Measurements from ENCODE around the gene MAZ. TPM values are rescaled to one million over a fixed set of nuclear protein-coding genes. Genes with fewer than 3 reads are reported as not detected.
A peak's percentile ranks its signal among the peaks of the same experiment; 100 is the strongest.

The MAZ gene
- total and polyA plus RNA-seq, 2 of the 13 experiments (the other 11 are each of a cell fraction or from before 2014, with no cell fraction given), result 203 to 277 TPM

DNA sequence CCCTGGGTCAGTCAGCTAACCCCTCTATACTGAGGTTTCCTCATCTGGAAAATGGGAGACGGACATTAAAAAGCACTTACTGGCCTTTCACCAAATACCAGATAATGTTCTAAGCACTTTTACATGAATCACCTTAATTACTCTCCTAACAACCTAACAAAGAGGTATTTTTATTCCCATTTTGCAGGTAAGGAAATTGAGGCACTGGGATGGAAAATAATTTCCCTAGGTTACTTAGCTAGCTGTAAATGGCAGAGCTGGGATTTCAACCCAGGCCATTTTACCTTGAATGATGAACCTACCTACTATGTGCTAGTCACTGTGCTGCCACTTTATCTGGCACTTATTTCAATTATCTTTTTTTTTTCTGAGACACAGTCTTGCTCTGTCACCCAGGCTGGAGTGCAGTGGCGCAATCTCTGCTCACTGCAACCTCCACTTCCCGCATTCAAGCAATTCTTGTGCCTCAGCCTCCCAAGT, 12.1 kb upstream of the MAZ start (continued):
- TF ChIP-seq ZNF709 (CRISPR knock-in tag; IDR thresholded peaks at IDR 0.05) (no peak), ZNF225 (CRISPR knock-in tag; IDR thresholded peaks at IDR 0.05) (no peak)
- TF ChIP-seq, protein P1, sequence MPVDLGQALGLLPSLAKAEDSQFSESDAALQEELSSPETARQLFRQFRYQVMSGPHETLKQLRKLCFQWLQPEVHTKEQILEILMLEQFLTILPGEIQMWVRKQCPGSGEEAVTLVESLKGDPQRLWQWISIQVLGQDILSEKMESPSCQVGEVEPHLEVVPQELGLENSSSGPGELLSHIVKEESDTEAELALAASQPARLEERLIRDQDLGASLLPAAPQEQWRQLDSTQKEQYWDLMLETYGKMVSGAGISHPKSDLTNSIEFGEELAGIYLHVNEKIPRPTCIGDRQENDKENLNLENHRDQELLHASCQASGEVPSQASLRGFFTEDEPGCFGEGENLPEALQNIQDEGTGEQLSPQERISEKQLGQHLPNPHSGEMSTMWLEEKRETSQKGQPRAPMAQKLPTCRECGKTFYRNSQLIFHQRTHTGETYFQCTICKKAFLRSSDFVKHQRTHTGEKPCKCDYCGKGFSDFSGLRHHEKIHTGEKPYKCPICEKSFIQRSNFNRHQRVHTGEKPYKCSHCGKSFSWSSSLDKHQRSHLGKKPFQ (CRISPR knock-in tag; IDR thresholded peaks at IDR 0.05; ENCODE audit: insufficient replicate concordance), result no peak
- TF ChIP-seq, protein P2, sequence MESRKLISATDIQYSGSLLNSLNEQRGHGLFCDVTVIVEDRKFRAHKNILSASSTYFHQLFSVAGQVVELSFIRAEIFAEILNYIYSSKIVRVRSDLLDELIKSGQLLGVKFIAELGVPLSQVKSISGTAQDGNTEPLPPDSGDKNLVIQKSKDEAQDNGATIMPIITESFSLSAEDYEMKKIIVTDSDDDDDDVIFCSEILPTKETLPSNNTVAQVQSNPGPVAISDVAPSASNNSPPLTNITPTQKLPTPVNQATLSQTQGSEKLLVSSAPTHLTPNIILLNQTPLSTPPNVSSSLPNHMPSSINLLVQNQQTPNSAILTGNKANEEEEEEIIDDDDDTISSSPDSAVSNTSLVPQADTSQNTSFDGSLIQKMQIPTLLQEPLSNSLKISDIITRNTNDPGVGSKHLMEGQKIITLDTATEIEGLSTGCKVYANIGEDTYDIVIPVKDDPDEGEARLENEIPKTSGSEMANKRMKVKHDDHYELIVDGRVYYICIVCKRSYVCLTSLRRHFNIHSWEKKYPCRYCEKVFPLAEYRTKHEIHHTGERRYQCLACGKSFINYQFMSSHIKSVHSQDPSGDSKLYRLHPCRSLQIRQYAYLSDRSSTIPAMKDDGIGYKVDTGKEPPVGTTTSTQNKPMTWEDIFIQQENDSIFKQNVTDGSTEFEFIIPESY (CRISPR knock-in tag; IDR thresholded peaks at IDR 0.05), result 0 out of 2 replicates have a peak, but pooled peaks have one; percentile 6
- TF ChIP-seq, protein P3, sequence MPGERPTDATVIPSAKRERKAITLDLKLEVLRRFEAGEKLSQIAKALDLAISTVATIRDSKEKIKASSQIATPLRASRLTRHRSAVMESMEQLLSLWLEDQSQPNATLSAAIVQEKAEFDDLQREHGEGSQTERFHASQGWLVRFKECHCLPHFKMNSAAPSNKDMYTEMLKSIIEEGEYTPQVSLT (CRISPR knock-in tag; IDR thresholded peaks at IDR 0.05; ENCODE audit: borderline replicate concordance, low read depth), result no peak

DNA sequence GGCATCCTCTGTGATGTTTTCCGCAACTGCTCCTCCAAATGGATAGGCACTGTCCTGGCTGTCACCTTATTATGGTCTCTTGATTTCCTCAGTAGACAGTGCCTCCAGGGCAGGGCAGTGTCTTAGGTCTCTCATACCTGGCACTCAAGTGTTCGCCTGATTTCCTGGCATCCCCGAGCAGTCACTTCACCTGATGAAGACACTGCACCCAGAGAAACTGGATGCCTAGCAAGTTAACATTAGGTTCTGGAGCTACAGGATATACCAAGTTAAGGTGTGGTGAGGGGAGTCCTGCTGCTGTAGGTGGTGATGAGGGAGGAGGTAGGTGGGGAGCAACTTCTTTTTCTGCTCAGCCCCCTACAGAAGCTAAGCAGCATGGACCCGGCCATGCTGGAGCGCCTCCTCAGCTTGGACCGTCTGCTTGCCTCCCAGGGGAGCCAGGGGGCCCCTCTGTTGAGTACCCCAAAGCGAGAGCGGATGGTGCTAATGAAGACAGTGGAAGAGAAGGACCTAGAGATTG, 3.9 kb upstream of the MAZ start:
- POLR2A ChIA-PET, result interaction anchor here (1.0 to 3.8 kb wide), 3 partner anchors 10 to 97 kb away, joined by 3 to 37 read pairs (median 4); partner anchors contain the start of genes KIF22, PRRT2 and SEZ6L2
- BruUV-seq (replicated peaks), result no TSS peak
- peaks cover 19% of the 10 kb centered on the region for H3K4me1 ChIP-seq (ENCODE audit: insufficient read depth, low read length)
- intact Hi-C loops (cut with micrococcal nuclease; ENCODE audit: unreplicated experiment) (no loop called here), in situ Hi-C loops (cut with HindIII; ENCODE audit: extremely low pct_ligation_motif_present, low pct_unique_long_range_greater_than_20kb) (loop anchor here (25.0 kb wide), 1 partner anchor 860 kb away; the partner anchor contains the start of genes FBRS and PRR14)
- no peaks in the 10 kb centered on the region for H4K20me1 ChIP-seq (ENCODE audit: insufficient read depth, low read length)
- no peaks in the 10 kb centered on the region for H3K27me3 ChIP-seq (ENCODE audit: control insufficient read depth in 1 of 2, insufficient read depth in 2 of 2, low read length in 2 of 2)
- H3K79me2 ChIP-seq (ENCODE audit: insufficient read depth, low read length), result peaks cover 5% of the 10 kb centered on the region
- CTCF ChIA-PET (ENCODE audit: low intra/inter-chr PET ratio, low total read pairs), result no interaction called here
- no peak overlapping the region for H3K9ac ChIP-seq (ENCODE audit: insufficient read depth, low read depth, low read length)
- TF ChIP-seq, protein P4, sequence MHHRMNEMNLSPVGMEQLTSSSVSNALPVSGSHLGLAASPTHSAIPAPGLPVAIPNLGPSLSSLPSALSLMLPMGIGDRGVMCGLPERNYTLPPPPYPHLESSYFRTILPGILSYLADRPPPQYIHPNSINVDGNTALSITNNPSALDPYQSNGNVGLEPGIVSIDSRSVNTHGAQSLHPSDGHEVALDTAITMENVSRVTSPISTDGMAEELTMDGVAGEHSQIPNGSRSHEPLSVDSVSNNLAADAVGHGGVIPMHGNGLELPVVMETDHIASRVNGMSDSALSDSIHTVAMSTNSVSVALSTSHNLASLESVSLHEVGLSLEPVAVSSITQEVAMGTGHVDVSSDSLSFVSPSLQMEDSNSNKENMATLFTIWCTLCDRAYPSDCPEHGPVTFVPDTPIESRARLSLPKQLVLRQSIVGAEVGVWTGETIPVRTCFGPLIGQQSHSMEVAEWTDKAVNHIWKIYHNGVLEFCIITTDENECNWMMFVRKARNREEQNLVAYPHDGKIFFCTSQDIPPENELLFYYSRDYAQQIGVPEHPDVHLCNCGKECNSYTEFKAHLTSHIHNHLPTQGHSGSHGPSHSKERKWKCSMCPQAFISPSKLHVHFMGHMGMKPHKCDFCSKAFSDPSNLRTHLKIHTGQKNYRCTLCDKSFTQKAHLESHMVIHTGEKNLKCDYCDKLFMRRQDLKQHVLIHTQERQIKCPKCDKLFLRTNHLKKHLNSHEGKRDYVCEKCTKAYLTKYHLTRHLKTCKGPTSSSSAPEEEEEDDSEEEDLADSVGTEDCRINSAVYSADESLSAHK (CRISPR knock-in tag; IDR thresholded peaks at IDR 0.05; ENCODE audit: borderline replicate concordance), result 0 out of 2 replicates have a peak, but pooled peaks have one; percentile 12
- TF ChIP-seq HNRNPK (IDR thresholded peaks at IDR 0.05; ENCODE audit: low read depth, low read length, poor library complexity, severe bottlenecking) (no peak), ZNF138 (CRISPR knock-in tag; IDR thresholded peaks at IDR 0.05; ENCODE audit: low read depth) (0 out of 2 replicates have a peak, but pooled peaks have one; percentile 63), POLR2AphosphoS5 (IDR thresholded peaks at IDR 0.05; ENCODE audit: low read depth, low read length) (0 out of 2 replicates have a peak, but pooled peaks have one; percentile 23), RBM22 (optimal IDR thresholded peaks at IDR 0.05; ENCODE audit: low read length) (peak; percentile 45), PRPF4 (IDR thresholded peaks at IDR 0.05; ENCODE audit: low read depth, low read length, poor library complexity, severe bottlenecking) (no peak)
- peaks cover 27 to 59% of the 10 kb centered on the region in 2 experiments for H3K36me3 ChIP-seq (replicated peaks in 1 of 2; ENCODE audit: control insufficient read depth in 1 of 2, insufficient read depth in 2 of 2, low read length in 2 of 2)
- no peak for ATAC-seq
- no peak overlapping the region for H2AFZ ChIP-seq (ENCODE audit: low read length)
- no peak for DNase-seq (ENCODE audit: low spot score)
- H3K4me2 ChIP-seq (ENCODE audit: low read depth, low read length), result no peak overlapping the region
- no peak for FAIRE-seq
- no peak overlapping the region for H3K4me3 ChIP-seq (replicated peaks in 1 of 3; ENCODE audit: insufficient read depth in 1 of 3, low read depth in 2 of 3, low read length in 3 of 3)
- WGBS (ENCODE audit: low lambda C conversion rate), result 98% methylated on average over 8 of the region's 8 CpGs
- H3K9me3 ChIP-seq (ENCODE audit: low read length), result no peaks in the 10 kb centered on the region
- H3K27ac ChIP-seq (ENCODE audit: extremely low read length, insufficient read depth, low read length), result no peak overlapping the region

All from HepG2 (cell line).